Measurements from ENCODE around the gene AGFG1. TPM values are rescaled to one million over a fixed set of nuclear protein-coding genes. Genes with fewer than 3 reads are reported as not detected.

Gene AGFG1
- total RNA-seq, 1 donor from 2014 or later, result 84.1 TPM

- Mint-ChIP-seq H3K36me3 (ENCODE audit: low read depth, unreplicated experiment) (peaks cover 1% of the 10 kb centered on the region), H3K9me3 (ENCODE audit: unreplicated experiment) (peaks cover 11% of the 10 kb centered on the region), H3K4me1 (ENCODE audit: low read depth, unreplicated experiment) (peaks cover 6% of the 10 kb centered on the region), H3K27me3 (ENCODE audit: low read depth, unreplicated experiment) (no peaks in the 10 kb centered on the region), H3K4me3 (ENCODE audit: unreplicated experiment) (no peak overlapping the region), H3K27ac (ENCODE audit: unreplicated experiment) (no peak overlapping the region)
- peaks cover 9% of the 10 kb centered on the region for H3K9me3 ChIP-seq (ENCODE audit: insufficient read depth, low read depth, low read length)
- no peaks in the 10 kb centered on the region for H3K79me2 ChIP-seq (ENCODE audit: insufficient read depth, low read length)
- DNase-seq (ENCODE audit: low read depth) (no peak), FAIRE-seq (no peak)
- TF ChIP-seq CTCF (IDR thresholded peaks at IDR 0.05; ENCODE audit: insufficient read depth, low read depth, low read length) (no peak), EZH2 (IDR thresholded peaks at IDR 0.05; ENCODE audit: insufficient read depth, low read length) (no peak)
- H3K4me1 ChIP-seq (ENCODE audit: insufficient read depth, low read length), result no peaks in the 10 kb centered on the region
- H3K27ac ChIP-seq (ENCODE audit: low read depth, low read length), result no peak overlapping the region
- no peak overlapping the region for H3K4me3 ChIP-seq (ENCODE audit: insufficient read depth, low read depth, low read length)
- H3K4me2 ChIP-seq (ENCODE audit: low read length), result no peak overlapping the region
- no peaks in the 10 kb centered on the region for H3K36me3 ChIP-seq (ENCODE audit: insufficient read depth, low read length)
- peak overlapping the region; percentile 2 for H2AFZ ChIP-seq (ENCODE audit: low read depth, low read length)
- H4K20me1 ChIP-seq (ENCODE audit: insufficient read depth, low read length), result no peaks in the 10 kb centered on the region
- no peak overlapping the region for H3K9ac ChIP-seq (ENCODE audit: low read length)
- no peaks in the 10 kb centered on the region for H3K27me3 ChIP-seq (ENCODE audit: insufficient read depth, low read length)
Measured at GRCh38 chr2:227428731-227429285, 43.1 kb upstream of the AGFG1 start.

- Histone ChIP-seq H3K4me3 (ENCODE audit: insufficient read depth, low read depth, low read length) (no peak overlapping the region), H3K4me2 (ENCODE audit: low read length) (no peak overlapping the region), H3K9me3 (ENCODE audit: insufficient read depth, low read depth, low read length) (peaks cover 9% of the 10 kb centered on the region), H4K20me1 (ENCODE audit: insufficient read depth, low read length) (no peaks in the 10 kb centered on the region), H3K79me2 (ENCODE audit: insufficient read depth, low read length) (no peaks in the 10 kb centered on the region), H3K4me1 (ENCODE audit: insufficient read depth, low read length) (no peaks in the 10 kb centered on the region), H3K9ac (ENCODE audit: low read length) (no peak overlapping the region), H3K27me3 (ENCODE audit: insufficient read depth, low read length) (no peaks in the 10 kb centered on the region), H3K36me3 (ENCODE audit: insufficient read depth, low read length) (no peaks in the 10 kb centered on the region), H3K27ac (ENCODE audit: low read depth, low read length) (no peak overlapping the region), H2AFZ (ENCODE audit: low read depth, low read length) (no peak overlapping the region)
- TF ChIP-seq EZH2 (IDR thresholded peaks at IDR 0.05; ENCODE audit: insufficient read depth, low read length) (no peak), CTCF (IDR thresholded peaks at IDR 0.05; ENCODE audit: insufficient read depth, low read depth, low read length) (no peak)
- Mint-ChIP-seq H3K27ac (ENCODE audit: unreplicated experiment) (no peak overlapping the region), H3K9me3 (ENCODE audit: unreplicated experiment) (peaks cover 12% of the 10 kb centered on the region), H3K27me3 (ENCODE audit: low read depth, unreplicated experiment) (no peaks in the 10 kb centered on the region), H3K4me3 (ENCODE audit: unreplicated experiment) (no peak overlapping the region), H3K36me3 (ENCODE audit: low read depth, unreplicated experiment) (peaks cover 1% of the 10 kb centered on the region), H3K4me1 (ENCODE audit: low read depth, unreplicated experiment) (peaks cover 6% of the 10 kb centered on the region)
- DNase-seq (ENCODE audit: low read depth), result no peak
- no peak for FAIRE-seq
Measured at GRCh38 chr2:227430639-227431038, 41.3 kb upstream of the AGFG1 start.

- Mint-ChIP-seq H3K4me1 (ENCODE audit: low read depth, unreplicated experiment) (peaks cover 6% of the 10 kb centered on the region), H3K36me3 (ENCODE audit: low read depth, unreplicated experiment) (peaks cover 1% of the 10 kb centered on the region), H3K27ac (ENCODE audit: unreplicated experiment) (no peak overlapping the region), H3K27me3 (ENCODE audit: low read depth, unreplicated experiment) (no peaks in the 10 kb centered on the region), H3K9me3 (ENCODE audit: unreplicated experiment) (peaks cover 12% of the 10 kb centered on the region), H3K4me3 (ENCODE audit: unreplicated experiment) (no peak overlapping the region)
- FAIRE-seq (no peak), DNase-seq (ENCODE audit: low read depth) (no peak)
- H3K4me1 ChIP-seq (ENCODE audit: insufficient read depth, low read length), result no peaks in the 10 kb centered on the region
- H3K27ac ChIP-seq (ENCODE audit: low read depth, low read length), result no peak overlapping the region
- TF ChIP-seq CTCF (IDR thresholded peaks at IDR 0.05; ENCODE audit: insufficient read depth, low read depth, low read length) (no peak), EZH2 (IDR thresholded peaks at IDR 0.05; ENCODE audit: insufficient read depth, low read length) (no peak)
- H2AFZ ChIP-seq (ENCODE audit: low read depth, low read length), result no peak overlapping the region
- H3K4me3 ChIP-seq (ENCODE audit: insufficient read depth, low read depth, low read length), result no peak overlapping the region
- H3K36me3 ChIP-seq (ENCODE audit: insufficient read depth, low read length), result no peaks in the 10 kb centered on the region
- no peaks in the 10 kb centered on the region for H3K27me3 ChIP-seq (ENCODE audit: insufficient read depth, low read length)
- no peak overlapping the region for H3K9ac ChIP-seq (ENCODE audit: low read length)
- no peaks in the 10 kb centered on the region for H4K20me1 ChIP-seq (ENCODE audit: insufficient read depth, low read length)
- peaks cover 9% of the 10 kb centered on the region for H3K9me3 ChIP-seq (ENCODE audit: insufficient read depth, low read depth, low read length)
- H3K79me2 ChIP-seq (ENCODE audit: insufficient read depth, low read length), result no peaks in the 10 kb centered on the region
- H3K4me2 ChIP-seq (ENCODE audit: low read length), result no peak overlapping the region
Measured at GRCh38 chr2:227433171-227433570, 38.8 kb upstream of the AGFG1 start.

All from astrocyte (in vitro differentiated cells and primary cell).